ENCODE data around the gene TTYH3. TPM values are rescaled to one million over a fixed set of nuclear protein-coding genes. Genes with fewer than 3 reads are reported as not detected.

TTYH3 gene
- total and polyA plus RNA-seq, 2 of the 13 experiments (the other 11 are each of a cell fraction or from before 2014, with no cell fraction given): 26.3 to 50.0 TPM

- TF ChIP-seq ZBTB40 (IDR thresholded peaks at IDR 0.05) (no peak), ZBTB40 (CRISPR knock-in tag; IDR thresholded peaks at IDR 0.05) (0 out of 2 replicates have a peak, but pooled peaks have one; percentile 24), HHEX (CRISPR knock-in tag; IDR thresholded peaks at IDR 0.05) (no peak), ZNF407 (CRISPR knock-in tag; IDR thresholded peaks at IDR 0.05; ENCODE audit: not compliant biosample characterization) (no peak), ASH2L (IDR thresholded peaks at IDR 0.05; ENCODE audit: insufficient read length, low read depth, low read length) (no peak), LBX2 (CRISPR knock-in tag; IDR thresholded peaks at IDR 0.05; ENCODE audit: borderline replicate concordance) (no peak), ZKSCAN8 (CRISPR knock-in tag; IDR thresholded peaks at IDR 0.05; ENCODE audit: borderline replicate concordance) (no peak), RARG (CRISPR knock-in tag; IDR thresholded peaks at IDR 0.05; ENCODE audit: low read depth) (no peak), TSC22D2 (CRISPR knock-in tag; IDR thresholded peaks at IDR 0.05; ENCODE audit: borderline replicate concordance) (no peak), ZNF720 (CRISPR knock-in tag; IDR thresholded peaks at IDR 0.05) (no peak), RARA (CRISPR knock-in tag; IDR thresholded peaks at IDR 0.05) (peak; percentile 56; the same call in 1 of the 2 replicates), KDM2A (CRISPR knock-in tag; IDR thresholded peaks at IDR 0.05; ENCODE audit: borderline replicate concordance, low read depth) (no peak)
Observed at GRCh38 chr7:2635148-2635668, 3.4 kb downstream of the TTYH3 start (continued).

Measured in HepG2 (cell line).